CD4-positive, alpha-beta T cell treated with Interleukin-15 for 1 hour (primary cell): Measurements from ENCODE around the gene XRCC4.
"Not testable (repeated sequence)": the region's sequence is repeated elsewhere in the genome, so short reads cannot be mapped to it uniquely, and the experiment has no call there.

ENCODE experiments used
- DNase-seq: peaks from one replicate; pipeline ENCODE4 v3.0.0-alpha.2; 2020

Gene XRCC4

GRCh38 chr5:83192947-83193346 is 115.6 kb downstream of the XRCC4 start:
- DNase-seq: no peak

GRCh38 chr5:83197326-83197967 is 120.1 kb downstream of the XRCC4 start:
- no peak for DNase-seq

GRCh38 chr5:83199126-83199525 is 121.8 kb downstream of the XRCC4 start:
- DNase-seq: no peak

- DNase-seq: no peak
Observed at GRCh38 chr5:83204651-83205050, 127.3 kb downstream of the XRCC4 start.

- DNase-seq: no peak
Observed at GRCh38 chr5:83209963-83210362, 132.6 kb downstream of the XRCC4 start.

- DNase-seq: no peak
Observed at GRCh38 chr5:83219077-83219476, 141.7 kb downstream of the XRCC4 start.

- no peak for DNase-seq
Observed at GRCh38 chr5:83219495-83219894, 142.1 kb downstream of the XRCC4 start.

- DNase-seq: no peak
Observed at GRCh38 chr5:83220331-83220730, 143.0 kb downstream of the XRCC4 start.

- DNase-seq: no peak
Observed at GRCh38 chr5:83222906-83223305, 145.6 kb downstream of the XRCC4 start.

- no peak for DNase-seq
Observed at GRCh38 chr5:83227611-83228010, 150.3 kb downstream of the XRCC4 start.

- no peak for DNase-seq
Observed at GRCh38 chr5:83230511-83230910, 153.2 kb downstream of the XRCC4 start.

- no peak for DNase-seq
Observed at GRCh38 chr5:83244516-83244915, 167.2 kb downstream of the XRCC4 start.

GRCh38 chr5:83245037-83245436 is 167.7 kb downstream of the XRCC4 start:
- DNase-seq: no peak

- DNase-seq: no peak
Observed at GRCh38 chr5:83246071-83246470, 168.7 kb downstream of the XRCC4 start.

- DNase-seq: no peak
Observed at GRCh38 chr5:83249156-83249555, 171.8 kb downstream of the XRCC4 start.

GRCh38 chr5:83251849-83252248 is 174.5 kb downstream of the XRCC4 start:
- no peak for DNase-seq

GRCh38 chr5:83253720-83254119 is 176.4 kb downstream of the XRCC4 start:
- no peak for DNase-seq

GRCh38 chr5:83255268-83255667 is 177.9 kb downstream of the XRCC4 start:
- DNase-seq: no peak

GRCh38 chr5:83256091-83256780 is 178.9 kb downstream of the XRCC4 start:
- DNase-seq: no peak

- DNase-seq: not testable (repeated sequence)
Observed at GRCh38 chr5:83257684-83258083, 180.3 kb downstream of the XRCC4 start.

GRCh38 chr5:83265318-83265717 is 188.0 kb downstream of the XRCC4 start:
- DNase-seq: no peak

- no peak for DNase-seq
Observed at GRCh38 chr5:83270311-83270710, 193.0 kb downstream of the XRCC4 start.

GRCh38 chr5:83277154-83277553 is 199.8 kb downstream of the XRCC4 start:
- no peak for DNase-seq

- DNase-seq: no peak
Observed at GRCh38 chr5:83277953-83278352, 200.6 kb downstream of the XRCC4 start.

- DNase-seq: no peak
Observed at GRCh38 chr5:83281176-83281575, 203.8 kb downstream of the XRCC4 start.
